H1 (cell line): ENCODE results near the gene CNBP. TPM values are rescaled to one million over a fixed set of nuclear protein-coding genes. Genes with fewer than 3 reads are reported as not detected.

Experiments used
- CTCF ChIA-PET: fragments of 300-600 bp; sonication (Branson Sonifier 250); formaldehyde crosslinking; loops from one replicate; lab custom pipeline; 2021; ENCODE audit not compliant: partially characterized antibody; lab: Charles Lee
- POLR2A ChIA-PET: fragments of 300-600 bp; sonication (Branson Sonifier 250); formaldehyde crosslinking; loops from one replicate; lab custom pipeline; 2021; ENCODE audit warnings: inconsistent platforms; ENCODE audit not compliant: partially characterized antibody; lab: Charles Lee
- DNase-seq, 2 experiments: peaks; one replicate each; pipeline versions ENCODE4 v3.0.0 to v3.0.0-alpha.2; 2010 to 2022; ENCODE audit warnings: low spot score in 2 of 2, low read depth in 1 of 2, mixed read lengths in 1 of 2
- FAIRE-seq: peaks from 2 replicates; lab custom pipeline; 2011; peaks lifted over from hg19 to GRCh38; lab: Jason Lieb, UNC
- H2AFZ ChIP-seq: 2 replicates; pipeline ENCODE4 v1.8.1; 2012; ENCODE audit warnings: low read length, inconsistent platforms
- H2AK5ac ChIP-seq: 2 replicates; pipeline ENCODE4 v1.6.1; 2013; ENCODE audit warnings: low read depth, low read length
- H2BK120ac ChIP-seq: replicated peaks from 2 replicates; pipeline ENCODE3; 2013; ENCODE audit warnings: low read depth, low read length, inconsistent platforms
- H2BK12ac ChIP-seq: 2 replicates; pipeline ENCODE4 v1.6.1; 2013; ENCODE audit warnings: low read depth, low read length
- H2BK15ac ChIP-seq: 2 replicates; pipeline ENCODE4 v1.6.1; 2013; ENCODE audit warnings: low read length
- H2BK20ac ChIP-seq: 2 replicates; pipeline ENCODE4 v1.6.1; 2013; ENCODE audit warnings: low read length
- H2BK5ac ChIP-seq: 2 replicates; pipeline ENCODE4 v1.6.1; 2013; ENCODE audit warnings: low read depth, low read length
- H3K14ac ChIP-seq: 2 replicates; pipeline ENCODE4 v1.6.1; 2013; ENCODE audit warnings: inconsistent platforms; ENCODE audit not compliant: insufficient read length
- H3K18ac ChIP-seq: 2 replicates; pipeline ENCODE4 v1.6.1; 2013; ENCODE audit warnings: low read length; ENCODE audit errors: extremely low read depth
- H3K23ac ChIP-seq: 2 replicates; pipeline ENCODE4 v1.6.1; 2013; ENCODE audit warnings: inconsistent platforms; ENCODE audit not compliant: insufficient read length
- H3K23me2 ChIP-seq: 2 replicates; pipeline ENCODE4 v1.6.1; 2013; ENCODE audit warnings: low read depth, low read length
- H3K27ac ChIP-seq: 2 replicates; pipeline ENCODE4 v1.6.1; 2011; ENCODE audit warnings: low read depth, low read length, inconsistent platforms
- H3K27me3 ChIP-seq, 4 experiments: replicated peaks in 1 of 4; 1 replicate in 1 of 4; 2 replicates in 3 of 4; pipeline versions ENCODE4 v1.6.1 to v1.8.1; 2011 to 2013; ENCODE audit warnings: low read length in 3 of 4, mild to moderate bottlenecking in 3 of 4, inconsistent platforms in 2 of 4, mixed read lengths in 2 of 4, moderate library complexity in 1 of 4; ENCODE audit not compliant: control insufficient read depth in 3 of 4, insufficient read depth in 3 of 4; ENCODE audit errors: extremely low read depth in 1 of 4
- H3K36me3 ChIP-seq, 4 experiments: 2 replicates each; pipeline versions ENCODE4 v1.6.1 to v1.8.1; 2011 to 2013; ENCODE audit warnings: mild to moderate bottlenecking in 4 of 4, low read length in 3 of 4, moderate library complexity in 2 of 4, control low read depth in 1 of 4, inconsistent platforms in 1 of 4; ENCODE audit not compliant: insufficient read depth in 4 of 4, control insufficient read depth in 2 of 4
- H3K4ac ChIP-seq: replicated peaks from 2 replicates; pipeline ENCODE3; 2013; ENCODE audit warnings: low read length, low read depth, mixed read lengths, inconsistent platforms; ENCODE audit not compliant: insufficient read length
- H3K4me1 ChIP-seq, 4 experiments: replicated peaks in 1 of 4; 1 replicate in 1 of 4; 2 replicates in 3 of 4; pipeline versions ENCODE4 v1.6.1 to v1.8.1; 2011 to 2013; ENCODE audit warnings: low read length in 3 of 4, inconsistent platforms in 2 of 4, mixed read lengths in 1 of 4; ENCODE audit not compliant: insufficient read depth in 4 of 4, control insufficient read depth in 3 of 4
- H3K4me2 ChIP-seq, 2 experiments: 2 replicates each; pipeline versions ENCODE4 v1.6.1 to v1.8.1; 2011 to 2013; ENCODE audit warnings: low read depth in 2 of 2, low read length in 2 of 2, control low read depth in 1 of 2, inconsistent platforms in 1 of 2, mild to moderate bottlenecking in 1 of 2; ENCODE audit not compliant: insufficient read depth in 1 of 2
- H3K4me3 ChIP-seq, 4 experiments: fragments of 200-600, 300-600 bp in 1 of 4; sonication (generic), shearing (Covaris generic), sonication (Bioruptor Twin) in 1 of 4; 2 replicates each; pipeline versions ENCODE4 v1.5.1 to v1.8.1; 2011 to 2016; ENCODE audit warnings: low read length in 4 of 4, low read depth in 3 of 4, control low read depth in 2 of 4, inconsistent platforms in 2 of 4, mild to moderate bottlenecking in 2 of 4, mixed read lengths in 1 of 4, moderate library complexity in 1 of 4; ENCODE audit not compliant: insufficient read depth in 2 of 4; ENCODE audit errors: extremely low read depth in 1 of 4
- H3K56ac ChIP-seq: replicated peaks from 2 replicates; pipeline ENCODE3; 2013; ENCODE audit warnings: low read depth, mild to moderate bottlenecking, mixed read lengths, low read length, inconsistent platforms; ENCODE audit not compliant: insufficient read length
- H3K79me1 ChIP-seq: 2 replicates; pipeline ENCODE4 v1.6.1; 2013; ENCODE audit warnings: low read depth, low read length, control low read depth
- H3K79me2 ChIP-seq, 2 experiments: 2 replicates each; pipeline versions ENCODE4 v1.6.1 to v1.8.1; 2012 to 2013; ENCODE audit warnings: low read length in 2 of 2, mild to moderate bottlenecking in 2 of 2, inconsistent platforms in 1 of 2; ENCODE audit not compliant: insufficient read depth in 2 of 2, control insufficient read depth in 1 of 2
- H3K9ac ChIP-seq, 4 experiments: replicated peaks in 1 of 4; 1 replicate in 1 of 4; 2 replicates in 3 of 4; pipeline versions ENCODE4 v1.6.1 to v1.8.1; 2011 to 2013; ENCODE audit warnings: low read depth in 3 of 4, low read length in 3 of 4, control low read depth in 2 of 4, mild to moderate bottlenecking in 2 of 4, moderate library complexity in 2 of 4, inconsistent platforms in 1 of 4; ENCODE audit errors: extremely low read depth in 1 of 4
- H3K9me3 ChIP-seq, 2 experiments: 2 replicates each; pipeline versions ENCODE4 v1.6.1 to v1.8.1; 2012 to 2013; ENCODE audit warnings: mild to moderate bottlenecking in 2 of 2, moderate library complexity in 2 of 2, control low read depth in 1 of 2, inconsistent platforms in 1 of 2, low read depth in 1 of 2, low read length in 1 of 2, mixed read lengths in 1 of 2; ENCODE audit not compliant: insufficient read depth in 2 of 2
- H4K20me1 ChIP-seq, 2 experiments: replicated peaks in 1 of 2; 2 replicates each; pipeline versions ENCODE3 to v1.8.1; 2011 to 2013; ENCODE audit warnings: inconsistent platforms in 2 of 2, low read length in 2 of 2, mild to moderate bottlenecking in 1 of 2; ENCODE audit not compliant: insufficient read depth in 2 of 2, control insufficient read depth in 1 of 2
- H4K5ac ChIP-seq: 2 replicates; pipeline ENCODE4 v1.6.1; 2013; ENCODE audit warnings: low read length, low read depth, mixed read lengths, inconsistent platforms; ENCODE audit not compliant: insufficient read length
- H4K8ac ChIP-seq: 2 replicates; pipeline ENCODE4 v1.8.0; 2013; ENCODE audit warnings: mild to moderate bottlenecking, moderate library complexity, low read length, inconsistent platforms; ENCODE audit not compliant: insufficient read depth; ENCODE audit errors: extremely low read depth
- H4K91ac ChIP-seq: replicated peaks from 2 replicates; pipeline ENCODE3; 2013; ENCODE audit warnings: low read length, mixed read lengths, inconsistent platforms; ENCODE audit not compliant: insufficient read length
- BACH1 ChIP-seq: IDR thresholded peaks from 2 replicates; pipeline ENCODE4 v1.6.1; 2012; ENCODE audit warnings: low read length, improper control_type of control experiment
- JUND ChIP-seq: IDR thresholded peaks from 2 replicates; pipeline ENCODE4 v1.6.1; 2011; ENCODE audit warnings: mild to moderate bottlenecking, improper control_type of control experiment, low read length
- KDM4A ChIP-seq: IDR thresholded peaks from one replicate; pipeline ENCODE4 v1.7.1; 2012; ENCODE audit warnings: low read depth, mild to moderate bottlenecking, moderate library complexity, low read length, inconsistent platforms; ENCODE audit not compliant: severe bottlenecking
- PHF8 ChIP-seq: fragments of 200-600 bp; sonication (generic); conservative IDR thresholded peaks from 2 replicates; pipeline ENCODE4 v1.7.1; 2012; ENCODE audit warnings: low read depth, mild to moderate bottlenecking, inconsistent platforms, low read length, moderate library complexity
- RNF2 ChIP-seq: fragments of 200-900, 300-1000 bp; sonication (generic); IDR thresholded peaks from 2 replicates; pipeline ENCODE4 v1.7.1; 2016; ENCODE audit warnings: borderline replicate concordance, low read depth, mild to moderate bottlenecking, antibody characterized with exemption, low read length; ENCODE audit not compliant: poor library complexity, severe bottlenecking; ENCODE audit errors: missing control alignments
- SAP30 ChIP-seq: fragments of 300-600 bp; sonication (generic); IDR thresholded peaks from 2 replicates; pipeline ENCODE4 v1.7.1; 2012; ENCODE audit warnings: low read length, moderate library complexity, mild to moderate bottlenecking, inconsistent platforms; ENCODE audit not compliant: insufficient read depth, insufficient replicate concordance
- TBP ChIP-seq: IDR thresholded peaks from 2 replicates; pipeline ENCODE4 v1.6.1; 2011; ENCODE audit warnings: low read depth, low read length, improper control_type of control experiment
- WGBS, 2 experiments: shearing (Covaris generic) in 1 of 2; methylation state at CpG; one replicate each; pipeline versions ENCODE4 v1.1.6 to v1.1.7; 2013 to 2015; ENCODE audit warnings: low lambda C conversion rate in 2 of 2, mixed read lengths in 2 of 2, inconsistent platforms in 1 of 2, low coverage in 1 of 2, missing lambda C conversion rate in 1 of 2; ENCODE audit not compliant: insufficient replicate concordance in 2 of 2, insufficient coverage in 1 of 2, insufficient read length in 1 of 2; ENCODE audit errors: extremely low coverage in 1 of 2, missing lambda C conversion rate in 1 of 2; 5-methylcytosine and 5-hydroxymethylcytosine counted together
- polyA plus RNA-seq, 7 experiments: library from polyadenylated mRNA; depleted of rRNA in 3 of 7; stranded (reverse) in 5 of 7; unstranded in 2 of 7; fragments of >200 nt in 5 of 7; fragments of 200-250 nt in 2 of 7; gene quantifications; 1 replicate in 5 of 7; 2 replicates in 1 of 7; 4 replicates in 1 of 7; pipeline versions ENCODE4 v1.2.1 to v1.2.3, GENCODE V29; 2011 to 2013; ENCODE audit warnings: missing spikeins in 2 of 7, mixed read lengths in 2 of 7
- total RNA-seq: library from RNA; stranded (reverse); fragmentation: NEBNext Ultra II Directional; extraction: Animal tissue kit (Norgen Biotek cat#: 25700); gene quantifications from 2 replicates; pipeline ENCODE4 v1.2.1, GENCODE V29; 2021
- TF ChIP-seq, protein P1 (sequence below), 3 experiments: IDR thresholded peaks; 1 replicate in 2 of 3; 2 replicates in 1 of 3; pipeline versions ENCODE4 v1.5.1 to v1.6.1; 2011; ENCODE audit warnings: low read length in 3 of 3, mild to moderate bottlenecking in 3 of 3, inconsistent platforms in 2 of 3, low read depth in 1 of 3, moderate library complexity in 1 of 3; ENCODE audit not compliant: insufficient read depth in 1 of 3; ENCODE audit errors: control extremely low read depth in 1 of 3
- TF ChIP-seq, protein P2 (sequence below): IDR thresholded peaks from 2 replicates; pipeline ENCODE4 v1.6.1; 2012; ENCODE audit warnings: inconsistent platforms

The CNBP gene
- total and polyA plus RNA-seq, 2 of the 8 experiments (the other 6 are each of a cell fraction or from before 2014, with no cell fraction given): 315 to 371 TPM

GRCh38 chr3:129130291-129130813 is 53.3 kb downstream of the CNBP start:
- no peak overlapping the region for H2AFZ ChIP-seq
- no peaks in the 10 kb centered on the region for H3K79me1 ChIP-seq
- no peak overlapping the region for H2BK120ac ChIP-seq
- no peak overlapping the region for H3K4me2 ChIP-seq
- DNase-seq (no peak), FAIRE-seq (no peak)
- H3K9me3 ChIP-seq: no peaks in the 10 kb centered on the region
- no peak overlapping the region for H3K23ac ChIP-seq
- H4K91ac ChIP-seq: no peak overlapping the region
- H3K27me3 ChIP-seq: no peaks in the 10 kb centered on the region
- H3K4ac ChIP-seq: no peak overlapping the region
- H2AK5ac ChIP-seq: no peak overlapping the region
- no peaks in the 10 kb centered on the region for H3K23me2 ChIP-seq
- H3K9ac ChIP-seq: no peak overlapping the region
- no peak overlapping the region for H4K5ac ChIP-seq
- peaks cover 7 to 34% (median 29%) of the 10 kb centered on the region in 4 experiments; a peak in 7 of 8 replicates for H3K36me3 ChIP-seq
- no peak overlapping the region for H2BK20ac ChIP-seq
- H2BK12ac ChIP-seq: no peak overlapping the region
- H3K79me2 ChIP-seq: no peaks in the 10 kb centered on the region
- no peaks in the 10 kb centered on the region for H3K4me1 ChIP-seq
- ChIA-PET POLR2A (no interaction called here), CTCF (no interaction called here)
- no peak overlapping the region for H3K27ac ChIP-seq
- no peak overlapping the region for H3K14ac ChIP-seq
- H4K8ac ChIP-seq: no peak overlapping the region
- no peak overlapping the region for H3K18ac ChIP-seq
- H3K56ac ChIP-seq: no peak overlapping the region
- WGBS, 2 experiments: 91% methylated on average over 13 of the region's 13 CpGs; no CpG with 5 or more reads in 1 of the 2 experiments
- no peak overlapping the region for H2BK15ac ChIP-seq
- no peak overlapping the region for H3K4me3 ChIP-seq
- H4K20me1 ChIP-seq: peaks cover 0 to 6% of the 10 kb centered on the region in 2 experiments
- TF ChIP-seq SAP30 (no peak), PHF8 (no peak), RNF2 (no peak), KDM4A (no peak), BACH1 (no peak), TBP (no peak), JUND (no peak)
- TF ChIP-seq, protein P1, sequence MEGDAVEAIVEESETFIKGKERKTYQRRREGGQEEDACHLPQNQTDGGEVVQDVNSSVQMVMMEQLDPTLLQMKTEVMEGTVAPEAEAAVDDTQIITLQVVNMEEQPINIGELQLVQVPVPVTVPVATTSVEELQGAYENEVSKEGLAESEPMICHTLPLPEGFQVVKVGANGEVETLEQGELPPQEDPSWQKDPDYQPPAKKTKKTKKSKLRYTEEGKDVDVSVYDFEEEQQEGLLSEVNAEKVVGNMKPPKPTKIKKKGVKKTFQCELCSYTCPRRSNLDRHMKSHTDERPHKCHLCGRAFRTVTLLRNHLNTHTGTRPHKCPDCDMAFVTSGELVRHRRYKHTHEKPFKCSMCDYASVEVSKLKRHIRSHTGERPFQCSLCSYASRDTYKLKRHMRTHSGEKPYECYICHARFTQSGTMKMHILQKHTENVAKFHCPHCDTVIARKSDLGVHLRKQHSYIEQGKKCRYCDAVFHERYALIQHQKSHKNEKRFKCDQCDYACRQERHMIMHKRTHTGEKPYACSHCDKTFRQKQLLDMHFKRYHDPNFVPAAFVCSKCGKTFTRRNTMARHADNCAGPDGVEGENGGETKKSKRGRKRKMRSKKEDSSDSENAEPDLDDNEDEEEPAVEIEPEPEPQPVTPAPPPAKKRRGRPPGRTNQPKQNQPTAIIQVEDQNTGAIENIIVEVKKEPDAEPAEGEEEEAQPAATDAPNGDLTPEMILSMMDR (IDR thresholded peaks at IDR 0.05; ENCODE audit: control extremely low read depth in 1 of 3, insufficient read depth in 1 of 3, low read depth in 1 of 3, low read length in 3 of 3): no peak
- TF ChIP-seq, protein P2, sequence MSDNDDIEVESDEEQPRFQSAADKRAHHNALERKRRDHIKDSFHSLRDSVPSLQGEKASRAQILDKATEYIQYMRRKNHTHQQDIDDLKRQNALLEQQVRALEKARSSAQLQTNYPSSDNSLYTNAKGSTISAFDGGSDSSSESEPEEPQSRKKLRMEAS: no peak
- no peak overlapping the region for H2BK5ac ChIP-seq
